Measurements from ENCODE around the gene CHRNA4. TPM values are rescaled to one million over a fixed set of nuclear protein-coding genes. Genes with fewer than 3 reads are reported as not detected.

CHRNA4 gene
- total and polyA plus RNA-seq, 2 donors (not counting 3 experiments of a cell fraction or from before 2014, with no cell fraction given): not detected

GRCh38 chr20:63333241-63333836 is 27.8 kb downstream of the CHRNA4 start:
- H3K9me3 ChIP-seq (replicated peaks; ENCODE audit: control insufficient read depth, insufficient read depth, low read length): no peaks in the 10 kb centered on the region
- no peak overlapping the region for H3K4me2 ChIP-seq (ENCODE audit: insufficient read depth, low read length)
- no peak overlapping the region for H2AFZ ChIP-seq (ENCODE audit: low read depth, low read length)
- no peaks in the 10 kb centered on the region for H3K79me2 ChIP-seq (ENCODE audit: control insufficient read depth, insufficient read depth, low read length)
- FAIRE-seq (no peak), DNase-seq (ENCODE audit: low read depth, low spot score) (no peak)
- H3K4me3 ChIP-seq (replicated peaks in 1 of 3; ENCODE audit: insufficient read depth in 1 of 3, low read depth in 1 of 3, low read length in 3 of 3): no peak overlapping the region
- H3K9ac ChIP-seq (replicated peaks; ENCODE audit: extremely low read depth, insufficient read depth, low read length): no peak overlapping the region
- H3K4me1 ChIP-seq (ENCODE audit: control insufficient read depth, extremely low read depth, insufficient read depth, low read length): no peaks in the 10 kb centered on the region
- BruUV-seq (replicated peaks): no TSS peak
- H3K36me3 ChIP-seq (ENCODE audit: control insufficient read depth in 2 of 2, extremely low read depth in 1 of 2, insufficient read depth in 2 of 2, low read length in 2 of 2): no peaks in the 10 kb centered on the region
- dilution Hi-C loops (cut with MboI; ENCODE audit: extremely low pct_ligation_motif_present, low sequenced_read_pairs) (no loop called here), intact Hi-C loops (cut with micrococcal nuclease) (no loop called here)
- POLR2A ChIA-PET: no interaction called here
- no peaks in the 10 kb centered on the region for H4K20me1 ChIP-seq (replicated peaks; ENCODE audit: control insufficient read depth, extremely low read depth, insufficient read depth, low read length)
- CTCF ChIA-PET: interaction anchor here (1.1 to 1.8 kb wide), 2 partner anchors 16 to 24 kb away, joined by 4 to 8 read pairs; no protein-coding TSS in a partner anchor
- H3K27ac ChIP-seq (ENCODE audit: insufficient read depth, low read depth, low read length): no peak overlapping the region
- H3K9me1 ChIP-seq (replicated peaks; ENCODE audit: control insufficient read depth, extremely low read depth, insufficient read depth, low read length): no peaks in the 10 kb centered on the region
- TF ChIP-seq MAX (IDR thresholded peaks at IDR 0.05; ENCODE audit: insufficient read depth, insufficient read length) (no peak), POLR2A (IDR thresholded peaks at IDR 0.05; ENCODE audit: low read depth, low read length) (no peak), JUN (IDR thresholded peaks at IDR 0.05; ENCODE audit: borderline replicate concordance, insufficient read depth, insufficient read length, low read depth) (no peak), CTCF (IDR thresholded peaks at IDR 0.05; ENCODE audit: extremely low read depth in 1 of 2, insufficient read depth in 1 of 2, low read depth in 1 of 2, low read length in 2 of 2) (no peak), EZH2 (IDR thresholded peaks at IDR 0.05; ENCODE audit: borderline replicate concordance, low read depth, low read length, severe bottlenecking) (no peak), MYC (IDR thresholded peaks at IDR 0.05; ENCODE audit: low read depth, low read length) (no peak), GATA2 (IDR thresholded peaks at IDR 0.05; ENCODE audit: insufficient read depth, insufficient read length, low read depth, low read length) (no peak)
- H3K27me3 ChIP-seq (ENCODE audit: control insufficient read depth in 2 of 2, insufficient read depth in 2 of 2, low read length in 2 of 2): no peaks in the 10 kb centered on the region

All from endothelial cell of umbilical vein (primary cell).